WTC11 (cell line): ENCODE results near the gene SNX19. TPM values are rescaled to one million over a fixed set of nuclear protein-coding genes. Genes with fewer than 3 reads are reported as not detected.

Source experiments
- ATAC-seq: fragments of 200-7000 bp; cut with Tn5 transposase; 2 replicates; pipeline ENCODE4 v1.10.0; 2021; ENCODE audit warnings: mild to moderate bottlenecking, moderate library complexity
- CTCF ChIA-PET: fragments of 300-600 bp; sonication (Branson Sonifier 250); formaldehyde crosslinking; loops from one replicate; lab custom pipeline; 2021; ENCODE audit warnings: antibody characterized with exemption; lab: Charles Lee
- POLR2A ChIA-PET: fragments of 350-600 bp; sonication (Branson Sonifier 250); formaldehyde crosslinking; loops from one replicate; lab custom pipeline; 2021; ENCODE audit warnings: antibody characterized with exemption; lab: Charles Lee
- DNase-seq: peaks from one replicate; pipeline ENCODE4 v3.0.0; 2021; ENCODE audit warnings: low spot score
- H3K27ac Mint-ChIP-seq: 2 replicates; pipeline ENCODE4 v1.8.0; 2021; ENCODE audit warnings: mixed read lengths
- H3K27me3 Mint-ChIP-seq: 2 replicates; pipeline ENCODE4 v1.8.0; 2021; ENCODE audit warnings: low read depth, mild to moderate bottlenecking, moderate library complexity, mixed read lengths
- H3K36me3 Mint-ChIP-seq: 2 replicates; pipeline ENCODE4 v1.8.0; 2021; ENCODE audit warnings: mixed read lengths
- H3K4me1 Mint-ChIP-seq: 2 replicates; pipeline ENCODE4 v1.8.0; 2022; ENCODE audit warnings: mixed read lengths
- H3K4me3 Mint-ChIP-seq: 2 replicates; pipeline ENCODE4 v1.8.0; 2021; ENCODE audit warnings: mild to moderate bottlenecking, moderate library complexity, mixed read lengths
- H3K9me3 Mint-ChIP-seq: 2 replicates; pipeline ENCODE4 v1.8.0; 2021; ENCODE audit warnings: mixed read lengths
- AFF4 ChIP-seq: sonication (generic); formaldehyde crosslinking; IDR thresholded peaks from 2 replicates; pipeline ENCODE4 v1.8.1; 2023; ENCODE audit warnings: mild to moderate bottlenecking, missing genetic modification reagents, borderline replicate concordance
- E2F4 ChIP-seq: sonication (generic); formaldehyde crosslinking; IDR thresholded peaks from 2 replicates; pipeline ENCODE4 v1.8.1; 2022; ENCODE audit warnings: low read depth, mild to moderate bottlenecking, moderate library complexity, missing genetic modification reagents, borderline replicate concordance
- FOXP4 ChIP-seq: sonication (generic); formaldehyde crosslinking; IDR thresholded peaks from 2 replicates; pipeline ENCODE4 v1.8.0; 2022; ENCODE audit warnings: mild to moderate bottlenecking, missing genetic modification reagents
- GABPB1 ChIP-seq: sonication (generic); formaldehyde crosslinking; IDR thresholded peaks from 2 replicates; pipeline ENCODE4 v1.8.1; 2023; ENCODE audit warnings: mild to moderate bottlenecking, missing genetic modification reagents
- GRHL2 ChIP-seq: fragments of 250-450 bp; sonication (Bioruptor Pico); IDR thresholded peaks from 2 replicates; pipeline ENCODE4 v1.8.0; 2022; ENCODE audit warnings: mild to moderate bottlenecking, moderate library complexity; ENCODE audit not compliant: insufficient replicate concordance, severe bottlenecking
- IRF2 ChIP-seq: sonication (generic); formaldehyde crosslinking; IDR thresholded peaks from 2 replicates; pipeline ENCODE4 v1.8.0; 2022; ENCODE audit warnings: low read depth, missing genetic modification reagents, borderline replicate concordance
- KAT7 ChIP-seq: sonication (generic); formaldehyde crosslinking; IDR thresholded peaks from 2 replicates; pipeline ENCODE4 v1.8.1; 2023; ENCODE audit warnings: missing genetic modification reagents, mild to moderate bottlenecking, borderline replicate concordance
- MAX ChIP-seq: sonication (generic); formaldehyde crosslinking; IDR thresholded peaks from 2 replicates; pipeline ENCODE4 v1.8.0; 2022; ENCODE audit warnings: mild to moderate bottlenecking, missing genetic modification reagents
- MXD4 ChIP-seq: fragments of 250-450 bp; sonication (Bioruptor Pico); IDR thresholded peaks from 2 replicates; pipeline ENCODE4 v1.8.0; 2021; ENCODE audit warnings: mild to moderate bottlenecking, moderate library complexity, borderline replicate concordance
- NFATC4 ChIP-seq: fragments of 250-450 bp; sonication (Bioruptor Pico); IDR thresholded peaks from 2 replicates; pipeline ENCODE4 v1.9.0; 2021; ENCODE audit warnings: mild to moderate bottlenecking
- NFYB ChIP-seq: sonication (generic); formaldehyde crosslinking; conservative IDR thresholded peaks from 2 replicates; pipeline ENCODE4 v1.8.0; 2022; ENCODE audit warnings: low read depth, missing genetic modification reagents
- OVOL2 ChIP-seq: fragments of 250-450 bp; sonication (Bioruptor Pico); IDR thresholded peaks from 2 replicates; pipeline ENCODE4 v1.9.0; 2021; ENCODE audit warnings: mild to moderate bottlenecking, borderline replicate concordance
- TEAD1 ChIP-seq: sonication (generic); formaldehyde crosslinking; IDR thresholded peaks from 2 replicates; pipeline ENCODE4 v1.8.0; 2022; ENCODE audit warnings: mild to moderate bottlenecking, missing genetic modification reagents
- ZBTB21 ChIP-seq: sonication (generic); formaldehyde crosslinking; IDR thresholded peaks from 2 replicates; pipeline ENCODE4 v1.8.1; 2023; ENCODE audit warnings: mild to moderate bottlenecking, missing genetic modification reagents, borderline replicate concordance
- ZNF416 ChIP-seq: fragments of 250-450 bp; sonication (Bioruptor Pico); IDR thresholded peaks from 2 replicates; pipeline ENCODE4 v1.9.0; 2021; ENCODE audit warnings: mild to moderate bottlenecking, inconsistent platforms
- ZNF425 ChIP-seq: fragments of 250-450 bp; sonication (Bioruptor Pico); conservative IDR thresholded peaks from 2 replicates; pipeline ENCODE4 v1.9.0; 2021; ENCODE audit warnings: mild to moderate bottlenecking
- ZSCAN18 ChIP-seq: fragments of 250-450 bp; sonication (Bioruptor Pico); IDR thresholded peaks from 2 replicates; pipeline ENCODE4 v2.1.2; 2022; ENCODE audit warnings: mild to moderate bottlenecking, moderate library complexity
- total RNA-seq: library from RNA; stranded (reverse); gene quantifications from 3 replicates; pipeline ENCODE4 v1.2.3, GENCODE V29; 2021

Gene SNX19
- total RNA-seq, 1 experiment from 2014 or later, result 25.2 TPM

- TF ChIP-seq AFF4 (CRISPR knock-in tag), result no peak
- TF ChIP-seq MAX, result no peak
- no peak for TF ChIP-seq IRF2 (CRISPR knock-in tag)
- no peak for TF ChIP-seq ZSCAN18 (CRISPR knock-in tag)
- no peak for TF ChIP-seq KAT7
- no peak for TF ChIP-seq TEAD1 (CRISPR knock-in tag)
- TF ChIP-seq MXD4 (CRISPR knock-in tag), result no peak
- TF ChIP-seq ZBTB21, result no peak
- TF ChIP-seq, all 79 proteins: peak for 0
These were observed 47.9 kb upstream of the SNX19 start (continued) for GRCh38 chr11:130964058-130964792.

- ATAC-seq, result no peak
- no peaks in the 10 kb centered on the region for H3K36me3 Mint-ChIP-seq
- TF ChIP-seq NFATC4 (CRISPR knock-in tag), result no peak
- TF ChIP-seq GABPB1 (CRISPR knock-in tag), result no peak
- no peak for TF ChIP-seq NFYB (CRISPR knock-in tag)
- no peak for TF ChIP-seq FOXP4 (CRISPR knock-in tag)
- no peak for TF ChIP-seq ZNF416 (CRISPR knock-in tag)
- TF ChIP-seq GRHL2, result no peak
- TF ChIP-seq OVOL2 (CRISPR knock-in tag), result no peak
- no peak for TF ChIP-seq E2F4 (CRISPR knock-in tag)
- no peak for TF ChIP-seq ZNF425 (CRISPR knock-in tag)
- TF ChIP-seq, all 79 proteins: peak for 0
- no peaks in the 10 kb centered on the region for H3K9me3 Mint-ChIP-seq
- H3K4me1 Mint-ChIP-seq, result 0 out of 2 replicates have a peak, but pooled peaks cover 2% of the 10 kb centered on the region
- ChIA-PET CTCF (interaction anchor here (0.6 to 1.2 kb wide), 2 partner anchors 19 to 32 kb away, joined by 3 read pairs; partner anchors contain the start of gene SNX19), POLR2A (no interaction called here)
- no peak overlapping the region for H3K27ac Mint-ChIP-seq
- peaks cover 7% of the 10 kb centered on the region for H3K27me3 Mint-ChIP-seq
- no peak for DNase-seq
- H3K4me3 Mint-ChIP-seq, result no peak overlapping the region
These were observed 31.6 kb upstream of the SNX19 start for GRCh38 chr11:130947889-130948288.
